K562 (cell line): ENCODE measurements around the gene PITPNM1. TPM values are rescaled to one million over a fixed set of nuclear protein-coding genes. Genes with fewer than 3 reads are reported as not detected.

Source experiments
- EP400 ChIP-seq: fragments of 450-650 bp; IDR thresholded peaks from 2 replicates; pipeline ENCODE4 v1.6.1; 2017; ENCODE audit warnings: antibody characterized with exemption, mild to moderate bottlenecking, moderate library complexity
- ESRRA ChIP-seq: fragments of 450-650 bp; IDR thresholded peaks from 2 replicates; pipeline ENCODE4 v1.6.1; 2014; ENCODE audit warnings: low read depth, mild to moderate bottlenecking, moderate library complexity, borderline replicate concordance
- ETS2 ChIP-seq: IDR thresholded peaks from 2 replicates; pipeline ENCODE4 v1.6.1; 2016; ENCODE audit warnings: borderline replicate concordance, missing genetic modification characterization, mild to moderate bottlenecking, moderate library complexity, missing compliant biosample characterization; ENCODE audit not compliant: poor library complexity, severe bottlenecking
- FOXK1 ChIP-seq: sonication (generic); formaldehyde crosslinking; IDR thresholded peaks from 2 replicates; pipeline ENCODE4 v1.8.0; 2022; ENCODE audit warnings: missing genetic modification reagents, mild to moderate bottlenecking, borderline replicate concordance
- FOXP1 ChIP-seq: sonication (generic); formaldehyde crosslinking; IDR thresholded peaks from 2 replicates; pipeline ENCODE4 v1.8.0; 2022; ENCODE audit warnings: mild to moderate bottlenecking, missing genetic modification reagents
- HSF4 ChIP-seq: fragments of 250-450 bp; sonication (Bioruptor Pico); IDR thresholded peaks from 2 replicates; pipeline ENCODE4 v2.1.2; 2022; ENCODE audit warnings: mild to moderate bottlenecking, moderate library complexity, borderline replicate concordance
- JUND ChIP-seq, 2 experiments: IDR thresholded peaks; 2 replicates in 1 of 2; 3 replicates in 1 of 2; pipeline ENCODE4 v1.6.1; 2011; ENCODE audit warnings: borderline replicate concordance in 2 of 2, low read depth in 2 of 2, low read length in 2 of 2, improper control_type of control experiment in 1 of 2, missing biosample characterization in 1 of 2, missing genetic modification characterization in 1 of 2, missing genetic modification reagents in 1 of 2
- RCOR1 ChIP-seq, 2 experiments: IDR thresholded peaks; 2 replicates each; pipeline ENCODE4 v1.6.1; 2012; ENCODE audit warnings: low read depth in 2 of 2, low read length in 2 of 2, borderline replicate concordance in 1 of 2, improper control_type of control experiment in 1 of 2
- SMAD1 ChIP-seq: fragments of 150-350 bp; IDR thresholded peaks from 2 replicates; pipeline ENCODE4 v1.6.1; 2014; ENCODE audit warnings: low read length, low read depth; ENCODE audit not compliant: partially characterized antibody
- TAF7 ChIP-seq: fragments of 450-650 bp; IDR thresholded peaks from 2 replicates; pipeline ENCODE4 v1.6.1; 2016; ENCODE audit warnings: missing genetic modification characterization, missing compliant biosample characterization
- WHSC1 ChIP-seq: IDR thresholded peaks from one replicate; pipeline ENCODE4 v1.6.1; 2012; ENCODE audit warnings: low read length, control low read depth, inconsistent platforms
- ZNF140 ChIP-seq: fragments of 250-450 bp; sonication (Bioruptor Pico); IDR thresholded peaks from 2 replicates; pipeline ENCODE4 v1.8.0; 2021; ENCODE audit warnings: moderate library complexity, mild to moderate bottlenecking, inconsistent platforms
- ZNF431 ChIP-seq: sonication (generic); formaldehyde crosslinking; IDR thresholded peaks from 2 replicates; pipeline ENCODE4 v1.8.0; 2022; ENCODE audit warnings: mild to moderate bottlenecking, missing genetic modification reagents
- polyA plus RNA-seq, 8 experiments: library from polyadenylated mRNA; depleted of rRNA in 4 of 8; stranded (reverse) in 5 of 8; unstranded in 3 of 8; fragments of >200 nt; fragmentation: Nextera tagmentation in 2 of 8; fragmentation: Illumina TruSeq in 1 of 8; extraction: Ambion mirVana in 2 of 8; extraction: Trizol in 1 of 8; gene quantifications; 2 replicates each; pipeline versions ENCODE4 v1.2.1 to v1.2.3, GENCODE V29; 2011 to 2014; ENCODE audit warnings: inconsistent platforms in 1 of 8, missing spikeins in 1 of 8
- total RNA-seq, 7 experiments: library from RNA; depleted of rRNA in 6 of 7; stranded (reverse); fragments of >200 nt in 6 of 7; fragmentation: Illumina TruSeq in 2 of 7; extraction: Trizol in 2 of 7; gene quantifications; 2 replicates each; pipeline versions ENCODE4 v1.2.1 to v1.2.3, GENCODE V29; 2011 to 2021; ENCODE audit warnings: low replicate concordance in 1 of 7
- TF ChIP-seq, protein P1 (sequence below), 3 experiments: fragments of 200-800 bp in 1 of 3; sonication (Bioruptor generic) in 1 of 3; sonication (generic) in 1 of 3; formaldehyde crosslinking in 1 of 3; IDR thresholded peaks; 2 replicates each; pipeline versions ENCODE4 v1.6.1 to v1.8.0; 2016 to 2022; ENCODE audit warnings: mild to moderate bottlenecking in 2 of 3, missing compliant biosample characterization in 2 of 3, missing genetic modification characterization in 2 of 3, missing genetic modification reagents in 1 of 3
- TF ChIP-seq, protein P2 (sequence below): fragments of 450-650 bp; IDR thresholded peaks from 2 replicates; pipeline ENCODE4 v1.6.1; 2018; ENCODE audit warnings: mild to moderate bottlenecking, low read depth; ENCODE audit not compliant: partially characterized antibody
- TF ChIP-seq, protein P3 (sequence below): sonication (generic); formaldehyde crosslinking; IDR thresholded peaks from 2 replicates; pipeline ENCODE4 v1.4.0; 2020; ENCODE audit warnings: mild to moderate bottlenecking, missing genetic modification reagents
- TF ChIP-seq, protein P4 (sequence below), 2 experiments: fragments of 200-800 bp in 1 of 2; sonication (Bioruptor generic) in 1 of 2; sonication (generic) in 1 of 2; formaldehyde crosslinking in 1 of 2; IDR thresholded peaks in 1 of 2; conservative IDR thresholded peaks in 1 of 2; 2 replicates each; pipeline versions ENCODE4 v1.5.0 to v1.6.1; 2016 to 2020; ENCODE audit warnings: missing compliant biosample characterization in 1 of 2, missing genetic modification characterization in 1 of 2, missing genetic modification reagents in 1 of 2

The PITPNM1 gene
- total and polyA plus RNA-seq, 9 of the 15 experiments (the other 6 are each of a cell fraction or from before 2014, with no cell fraction given), result 0.11 to 53.7 (median 16.0) TPM

DNA sequence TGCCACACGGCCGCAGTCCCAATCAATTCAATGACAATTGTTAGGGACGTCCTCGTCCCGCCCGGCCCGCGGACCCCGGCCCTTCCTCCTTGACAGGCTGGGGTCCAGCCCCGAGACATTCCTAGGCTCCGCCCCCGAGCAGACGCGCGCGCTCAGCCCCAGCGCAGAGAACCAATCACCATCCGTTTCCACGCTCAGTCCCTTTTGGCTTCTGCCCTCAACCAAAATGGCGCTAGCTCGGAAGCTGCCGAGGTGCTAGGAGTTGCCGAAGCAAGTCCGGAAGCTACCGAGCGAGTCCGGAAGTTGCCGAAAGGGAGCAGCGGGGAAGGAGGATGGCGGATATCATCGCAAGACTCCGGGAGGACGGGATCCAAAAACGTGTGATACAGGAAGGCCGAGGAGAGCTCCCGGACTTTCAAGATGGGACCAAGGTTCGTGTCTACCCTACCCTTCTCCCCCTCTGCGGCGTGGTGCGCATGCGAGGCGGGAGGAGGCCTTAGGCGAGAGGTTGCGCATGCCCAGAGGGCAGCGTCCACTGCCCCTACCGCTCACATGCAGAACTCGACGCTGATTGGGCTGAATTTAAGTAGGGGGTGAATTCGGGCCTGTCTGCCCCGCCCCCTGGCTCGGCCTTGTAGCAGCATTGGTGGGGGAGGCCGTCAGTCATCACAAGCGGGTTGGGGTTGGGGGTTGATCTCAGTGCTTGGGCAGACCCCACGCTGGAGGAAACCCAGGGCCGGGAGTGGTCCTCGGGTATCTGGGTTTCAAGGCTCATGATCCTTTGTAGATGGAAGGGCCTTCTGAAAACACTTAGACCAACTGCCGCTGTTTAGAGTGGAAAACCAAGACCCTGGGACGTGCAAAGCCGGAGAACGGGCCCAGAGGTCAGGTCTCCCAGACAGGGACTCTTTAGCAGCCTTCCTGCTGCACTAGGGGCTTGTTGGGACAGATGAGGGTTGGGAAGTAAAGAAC, 22.1 kb downstream of the PITPNM1 start, which contains the start of gene AIP (continued):
- TF ChIP-seq, protein P1, sequence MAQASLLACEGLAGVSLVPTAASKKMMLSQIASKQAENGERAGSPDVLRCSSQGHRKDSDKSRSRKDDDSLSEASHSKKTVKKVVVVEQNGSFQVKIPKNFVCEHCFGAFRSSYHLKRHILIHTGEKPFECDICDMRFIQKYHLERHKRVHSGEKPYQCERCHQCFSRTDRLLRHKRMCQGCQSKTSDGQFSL (CRISPR knock-in tag; IDR thresholded peaks at IDR 0.05), result peak; percentile 95
- TF ChIP-seq, protein P1 (tag; IDR thresholded peaks at IDR 0.05), result no peak
- TF ChIP-seq JUND (IDR thresholded peaks at IDR 0.05; ENCODE audit: borderline replicate concordance, low read depth, low read length), result peak; percentile 46; the same call in 1 of the 2 replicates
- TF ChIP-seq JUND (tag; IDR thresholded peaks at IDR 0.05; ENCODE audit: borderline replicate concordance, low read depth, low read length), result 0 out of 3 replicates have a peak, but pooled peaks have one; percentile 58
- TF ChIP-seq SMAD1, result no peak
- no peak for TF ChIP-seq WHSC1
- TF ChIP-seq HSF4 (CRISPR knock-in tag), result no peak
- TF ChIP-seq, protein P2, sequence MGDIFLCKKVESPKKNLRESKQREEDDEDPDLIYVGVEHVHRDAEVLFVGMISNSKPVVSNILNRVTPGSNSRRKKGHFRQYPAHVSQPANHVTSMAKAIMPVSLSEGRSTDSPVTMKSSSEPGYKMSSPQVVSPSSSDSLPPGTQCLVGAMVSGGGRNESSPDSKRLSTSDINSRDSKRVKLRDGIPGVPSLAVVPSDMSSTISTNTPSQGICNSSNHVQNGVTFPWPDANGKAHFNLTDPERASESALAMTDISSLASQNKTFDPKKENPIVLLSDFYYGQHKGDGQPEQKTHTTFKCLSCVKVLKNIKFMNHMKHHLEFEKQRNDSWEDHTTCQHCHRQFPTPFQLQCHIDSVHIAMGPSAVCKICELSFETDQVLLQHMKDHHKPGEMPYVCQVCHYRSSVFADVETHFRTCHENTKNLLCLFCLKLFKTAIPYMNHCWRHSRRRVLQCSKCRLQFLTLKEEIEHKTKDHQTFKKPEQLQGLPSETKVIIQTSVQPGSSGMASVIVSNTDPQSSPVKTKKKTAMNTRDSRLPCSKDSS, result no peak
- TF ChIP-seq ETS2 (tag), result no peak
- no peak for TF ChIP-seq ZNF140 (CRISPR knock-in tag)
- TF ChIP-seq FOXK1 (CRISPR knock-in tag), result peak; percentile 100
- TF ChIP-seq ZNF431 (CRISPR knock-in tag), result peak; percentile 97
- peak; percentile 69 for TF ChIP-seq EP400
- TF ChIP-seq, protein P3, sequence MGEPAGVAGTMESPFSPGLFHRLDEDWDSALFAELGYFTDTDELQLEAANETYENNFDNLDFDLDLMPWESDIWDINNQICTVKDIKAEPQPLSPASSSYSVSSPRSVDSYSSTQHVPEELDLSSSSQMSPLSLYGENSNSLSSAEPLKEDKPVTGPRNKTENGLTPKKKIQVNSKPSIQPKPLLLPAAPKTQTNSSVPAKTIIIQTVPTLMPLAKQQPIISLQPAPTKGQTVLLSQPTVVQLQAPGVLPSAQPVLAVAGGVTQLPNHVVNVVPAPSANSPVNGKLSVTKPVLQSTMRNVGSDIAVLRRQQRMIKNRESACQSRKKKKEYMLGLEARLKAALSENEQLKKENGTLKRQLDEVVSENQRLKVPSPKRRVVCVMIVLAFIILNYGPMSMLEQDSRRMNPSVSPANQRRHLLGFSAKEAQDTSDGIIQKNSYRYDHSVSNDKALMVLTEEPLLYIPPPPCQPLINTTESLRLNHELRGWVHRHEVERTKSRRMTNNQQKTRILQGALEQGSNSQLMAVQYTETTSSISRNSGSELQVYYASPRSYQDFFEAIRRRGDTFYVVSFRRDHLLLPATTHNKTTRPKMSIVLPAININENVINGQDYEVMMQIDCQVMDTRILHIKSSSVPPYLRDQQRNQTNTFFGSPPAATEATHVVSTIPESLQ (CRISPR knock-in tag), result peak; percentile 99
- no peak for TF ChIP-seq ESRRA
- peak; percentile 97 for TF ChIP-seq TAF7 (tag)
- TF ChIP-seq FOXP1 (CRISPR knock-in tag), result peak; percentile 100
- peak in 1 of 2 experiments; percentile 26; a peak in 1 of 4 replicates for TF ChIP-seq RCOR1 (IDR thresholded peaks at IDR 0.05; ENCODE audit: borderline replicate concordance in 1 of 2, low read depth in 2 of 2, low read length in 2 of 2)
- TF ChIP-seq, protein P4, sequence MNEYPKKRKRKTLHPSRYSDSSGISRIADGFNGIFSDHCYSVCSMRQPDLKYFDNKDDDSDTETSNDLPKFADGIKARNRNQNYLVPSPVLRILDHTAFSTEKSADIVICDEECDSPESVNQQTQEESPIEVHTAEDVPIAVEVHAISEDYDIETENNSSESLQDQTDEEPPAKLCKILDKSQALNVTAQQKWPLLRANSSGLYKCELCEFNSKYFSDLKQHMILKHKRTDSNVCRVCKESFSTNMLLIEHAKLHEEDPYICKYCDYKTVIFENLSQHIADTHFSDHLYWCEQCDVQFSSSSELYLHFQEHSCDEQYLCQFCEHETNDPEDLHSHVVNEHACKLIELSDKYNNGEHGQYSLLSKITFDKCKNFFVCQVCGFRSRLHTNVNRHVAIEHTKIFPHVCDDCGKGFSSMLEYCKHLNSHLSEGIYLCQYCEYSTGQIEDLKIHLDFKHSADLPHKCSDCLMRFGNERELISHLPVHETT (CRISPR knock-in tag; conservative IDR thresholded peaks at IDR 0.05 in 1 of 2, IDR thresholded peaks at IDR 0.05 in 1 of 2), result peak in 1 of 2 experiments; percentile 57; a peak in 2 of 4 replicates
